Measurements from ENCODE around the gene HUWE1.

Gene HUWE1

DNA sequence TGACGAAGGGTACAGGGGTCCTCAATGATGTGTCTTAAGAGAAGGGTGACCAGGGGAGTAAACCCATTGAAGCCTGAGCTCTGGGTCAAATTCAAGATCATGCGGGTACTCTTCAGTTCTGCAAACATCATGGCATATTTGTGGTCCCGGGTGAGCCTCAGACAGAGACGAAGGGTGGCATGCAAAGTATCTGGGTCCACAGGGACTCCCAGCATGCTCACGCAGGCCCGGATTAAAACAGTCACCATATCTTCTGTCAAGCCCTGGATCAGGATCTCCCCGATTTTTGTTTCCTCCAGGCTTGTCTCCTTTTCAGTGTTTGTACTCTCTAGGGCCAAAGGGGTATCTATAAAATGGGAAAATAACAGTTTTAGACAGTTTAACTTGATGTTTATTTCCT, 102.9 kb downstream of the HUWE1 start:
- no peak overlapping the region for H3K27ac ChIP-seq
- no peak for TF ChIP-seq CTCF (conservative IDR thresholded peaks at IDR 0.05)

DNA sequence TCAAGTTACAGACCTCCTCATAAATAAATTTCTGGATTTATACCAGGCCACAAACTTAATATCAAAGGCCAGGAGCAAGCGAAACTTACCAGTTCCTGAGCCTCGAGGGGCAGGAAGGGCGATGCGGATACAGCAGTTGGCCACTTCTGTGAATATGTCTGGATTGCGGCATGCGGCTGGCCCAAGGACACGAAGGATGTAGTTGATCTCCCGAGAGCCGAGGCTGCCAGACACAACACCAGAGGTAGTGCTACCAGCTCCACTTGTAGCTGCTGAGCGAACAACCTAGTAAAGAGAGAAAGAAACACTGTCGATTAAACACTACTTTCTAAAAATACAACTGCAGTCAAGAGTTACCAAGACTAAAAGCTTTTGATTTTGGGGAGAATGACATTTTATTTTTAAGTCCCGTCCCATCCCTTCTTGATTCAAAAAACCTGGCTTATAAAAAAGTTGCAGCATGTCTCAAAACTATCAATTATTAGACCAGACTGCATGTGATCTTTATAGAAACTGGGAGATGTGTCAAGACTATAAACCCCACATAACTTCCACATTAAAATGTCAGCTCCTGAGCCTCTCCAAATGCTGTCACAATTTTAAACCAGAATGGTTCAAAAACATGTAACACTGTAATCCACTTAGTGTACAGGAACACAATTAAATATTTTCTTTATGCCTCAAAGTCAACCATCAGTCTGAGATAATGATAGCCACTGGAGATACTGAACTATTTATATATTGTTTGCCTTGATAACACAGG, 105.6 kb downstream of the HUWE1 start:
- no peak overlapping the region for H3K27ac ChIP-seq
- no peak for TF ChIP-seq CTCF (conservative IDR thresholded peaks at IDR 0.05)

- TF ChIP-seq CTCF (conservative IDR thresholded peaks at IDR 0.05) = no peak
- H3K27ac ChIP-seq = no peak overlapping the region
Observed at GRCh38 chrX:53571494-53571893, 115.0 kb downstream of the HUWE1 start.

DNA sequence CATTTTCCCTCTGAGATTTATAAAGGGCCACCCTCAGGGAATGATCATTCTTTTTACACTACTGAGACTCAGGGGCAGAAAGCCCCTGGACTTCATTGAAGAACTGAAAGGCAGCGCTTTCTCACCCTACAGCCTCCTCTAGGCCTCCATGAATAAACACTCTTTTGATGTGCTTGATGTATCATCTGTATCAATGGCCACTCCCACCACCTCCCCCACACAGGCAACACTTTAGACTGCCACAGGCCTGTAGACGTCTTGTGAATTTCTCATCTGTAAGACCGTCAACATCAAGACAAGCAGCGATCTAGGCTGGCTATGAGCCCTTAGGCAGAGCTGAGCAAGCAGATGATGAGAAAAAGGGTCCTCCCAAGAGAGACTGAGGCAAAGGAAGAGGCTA, 123.2 kb downstream of the HUWE1 start:
- no peak for TF ChIP-seq CTCF (conservative IDR thresholded peaks at IDR 0.05)
- no peak overlapping the region for H3K27ac ChIP-seq

- TF ChIP-seq CTCF (conservative IDR thresholded peaks at IDR 0.05) = no peak
- no peak overlapping the region for H3K27ac ChIP-seq
Observed at GRCh38 chrX:53561912-53562311, 124.6 kb downstream of the HUWE1 start.

DNA sequence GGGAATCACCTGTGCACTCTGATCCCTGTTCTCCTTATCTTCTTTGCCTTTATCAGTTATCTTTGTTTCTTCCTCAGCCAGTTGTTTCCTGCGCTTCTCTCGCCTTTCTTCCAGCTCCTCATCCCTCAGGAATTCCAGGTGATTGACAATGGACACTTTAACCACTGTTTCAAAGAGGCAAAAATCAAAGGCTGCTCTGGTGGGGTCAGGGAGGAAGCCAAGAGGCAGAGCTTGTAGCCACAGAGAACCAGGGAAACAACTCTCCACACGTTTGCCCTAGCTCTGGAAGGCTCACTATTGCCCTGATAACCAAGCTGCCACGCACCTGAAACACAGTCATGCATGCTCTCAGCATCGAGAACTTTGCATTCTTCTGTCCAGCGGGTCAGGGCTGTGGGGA, 127.9 kb downstream of the HUWE1 start:
- H3K27ac ChIP-seq = no peak overlapping the region
- no peak for TF ChIP-seq CTCF (conservative IDR thresholded peaks at IDR 0.05)

DNA sequence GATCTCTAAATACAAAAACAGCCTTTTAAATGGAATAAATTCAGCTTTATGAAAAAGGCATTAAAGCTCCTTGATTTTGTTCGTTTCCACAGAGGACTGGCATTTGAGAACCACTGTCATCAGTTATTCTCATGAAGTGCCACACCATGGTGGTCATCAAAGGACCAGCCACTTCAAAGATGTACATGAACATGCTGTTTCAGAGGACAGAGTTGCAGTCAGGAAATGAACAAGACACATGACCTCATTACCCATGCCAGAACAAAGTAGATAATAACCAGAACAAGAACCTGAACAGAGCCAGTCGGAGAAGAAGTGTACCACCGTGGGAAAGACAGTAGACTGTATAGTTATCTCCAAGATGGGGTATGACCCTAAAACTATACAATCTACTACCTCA, 129.7 kb downstream of the HUWE1 start:
- no peak overlapping the region for H3K27ac ChIP-seq
- no peak for TF ChIP-seq CTCF (conservative IDR thresholded peaks at IDR 0.05)
